NOMO-1 treated with DMSO at 0.1 percent for 48 hours (cell line): Measurements from ENCODE around the gene GPC5.
"Not testable (repeated sequence)": the region's sequence is repeated elsewhere in the genome, so short reads cannot be mapped to it uniquely, and the experiment has no call there.

Source experiments
- DNase-seq: peaks from one replicate; lab custom pipeline; 2025; ENCODE audit not compliant: unreplicated experiment; lab: John Stamatoyannopoulos, UW

The GPC5 gene

DNA sequence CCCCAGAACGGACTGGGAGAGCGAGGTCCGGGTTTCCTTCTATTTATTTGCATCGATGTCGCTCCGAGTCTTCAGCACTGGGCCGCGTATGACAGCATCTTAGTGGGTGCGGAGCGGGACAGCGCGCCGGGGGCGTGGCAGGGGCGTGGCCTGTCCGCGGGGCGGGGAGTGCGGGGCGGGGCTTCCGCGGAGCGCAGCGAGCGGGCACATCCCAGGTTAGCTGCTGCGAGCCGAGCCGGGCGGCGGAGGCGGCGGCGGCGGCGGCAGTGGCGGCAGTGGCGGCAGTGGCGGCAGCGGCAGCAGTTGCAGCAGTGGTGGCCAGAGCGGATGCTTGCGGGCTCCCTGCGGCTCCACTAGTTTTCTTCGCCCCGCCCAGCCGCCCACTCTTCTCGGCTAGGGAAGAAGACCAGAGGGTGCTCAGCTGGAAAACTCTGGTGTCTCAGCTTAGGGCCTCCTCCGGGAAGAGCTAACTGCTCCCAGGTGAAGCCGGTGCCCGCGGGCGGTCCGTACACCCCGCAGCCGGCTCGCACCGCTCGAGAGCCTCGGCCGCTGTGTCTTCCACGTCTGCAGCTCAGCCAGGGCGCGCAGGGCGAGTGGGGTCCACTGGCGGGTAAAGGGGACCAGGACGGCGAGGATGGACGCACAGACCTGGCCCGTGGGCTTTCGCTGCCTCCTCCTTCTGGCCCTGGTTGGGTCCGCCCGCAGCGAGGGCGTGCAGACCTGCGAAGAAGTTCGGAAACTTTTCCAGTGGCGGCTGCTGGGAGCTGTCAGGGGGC lies at the start of gene GPC5:
GPC5 (plus strand) TSS at position 209 of the 776 bp plus-strand sequence.
- DNase-seq, result peak; percentile 83

DNA sequence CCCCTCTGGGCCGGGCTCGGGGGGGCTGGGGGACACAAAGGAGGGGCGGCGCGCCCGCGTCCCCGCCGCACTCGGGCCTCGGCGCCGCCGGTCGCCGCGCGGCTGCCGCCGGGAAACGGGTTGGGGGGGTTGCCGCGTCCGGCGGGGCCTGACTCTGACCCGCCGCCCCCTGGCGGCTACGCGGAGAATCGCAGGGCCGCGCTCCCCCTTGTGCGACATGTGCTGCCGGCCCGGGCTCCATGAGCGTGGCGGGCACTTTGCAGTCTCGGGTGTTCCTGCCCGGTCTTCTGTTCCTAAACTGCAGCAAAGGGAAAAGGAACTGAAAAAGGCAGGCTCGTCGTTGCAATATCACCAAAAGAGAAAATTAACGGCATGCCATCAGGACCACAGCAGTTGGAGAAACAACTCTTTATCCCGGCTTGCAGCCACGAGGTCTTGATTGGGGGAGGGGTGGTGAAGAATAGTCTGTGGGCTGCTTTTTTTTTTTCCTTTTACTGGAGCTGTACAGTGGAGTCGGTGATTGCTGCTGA lies 49.5 kb upstream of the GPC5 start:
- DNase-seq, result peak; percentile 89

DNA sequence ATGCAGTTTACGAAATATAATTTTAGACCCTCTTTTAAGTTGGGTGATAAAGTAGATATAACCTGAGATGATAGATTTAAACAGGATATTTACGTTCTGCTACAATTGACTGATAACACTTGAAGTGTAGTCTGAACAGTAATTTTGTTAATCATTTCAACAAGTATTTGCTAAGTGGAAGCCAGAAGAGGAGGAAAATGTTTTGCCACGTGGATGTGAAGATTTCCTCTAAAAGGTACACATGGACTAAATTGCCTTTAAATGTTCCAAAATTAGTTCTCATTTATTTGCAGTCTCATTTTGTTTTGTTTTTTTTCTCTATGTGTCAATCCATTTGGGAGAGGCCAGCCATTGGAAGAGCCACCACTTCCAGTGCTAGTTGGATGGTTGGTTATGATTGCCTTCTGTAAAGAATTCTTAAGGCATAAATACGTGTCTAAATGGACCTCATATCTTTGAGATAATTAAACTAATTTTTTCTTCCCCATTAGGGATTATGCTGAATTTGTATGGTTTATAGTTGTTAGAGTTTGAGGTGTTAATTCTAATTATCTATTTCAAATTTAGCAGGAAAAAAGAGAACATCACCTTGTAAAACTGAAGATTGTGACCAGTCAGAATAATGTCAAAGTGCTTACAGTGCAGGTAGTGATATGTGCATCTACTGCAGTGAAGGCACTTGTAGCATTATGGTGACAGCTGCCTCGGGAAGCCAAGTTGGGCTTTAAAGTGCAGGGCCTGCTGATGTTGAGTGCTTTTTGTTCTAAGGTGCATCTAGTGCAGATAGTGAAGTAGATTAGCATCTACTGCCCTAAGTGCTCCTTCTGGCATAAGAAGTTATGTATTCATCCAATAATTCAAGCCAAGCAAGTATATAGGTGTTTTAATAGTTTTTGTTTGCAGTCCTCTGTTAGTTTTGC lies 48.2 kb upstream of the GPC5 start:
- DNase-seq, result no peak

DNA sequence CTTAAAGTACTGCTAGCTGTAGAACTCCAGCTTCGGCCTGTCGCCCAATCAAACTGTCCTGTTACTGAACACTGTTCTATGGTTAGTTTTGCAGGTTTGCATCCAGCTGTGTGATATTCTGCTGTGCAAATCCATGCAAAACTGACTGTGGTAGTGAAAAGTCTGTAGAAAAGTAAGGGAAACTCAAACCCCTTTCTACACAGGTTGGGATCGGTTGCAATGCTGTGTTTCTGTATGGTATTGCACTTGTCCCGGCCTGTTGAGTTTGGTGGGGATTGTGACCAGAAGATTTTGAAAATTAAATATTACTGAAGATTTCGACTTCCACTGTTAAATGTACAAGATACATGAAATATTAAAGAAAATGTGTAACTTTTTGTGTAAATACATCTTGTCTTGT lies 47.3 kb upstream of the GPC5 start:
- no peak for DNase-seq

DNA sequence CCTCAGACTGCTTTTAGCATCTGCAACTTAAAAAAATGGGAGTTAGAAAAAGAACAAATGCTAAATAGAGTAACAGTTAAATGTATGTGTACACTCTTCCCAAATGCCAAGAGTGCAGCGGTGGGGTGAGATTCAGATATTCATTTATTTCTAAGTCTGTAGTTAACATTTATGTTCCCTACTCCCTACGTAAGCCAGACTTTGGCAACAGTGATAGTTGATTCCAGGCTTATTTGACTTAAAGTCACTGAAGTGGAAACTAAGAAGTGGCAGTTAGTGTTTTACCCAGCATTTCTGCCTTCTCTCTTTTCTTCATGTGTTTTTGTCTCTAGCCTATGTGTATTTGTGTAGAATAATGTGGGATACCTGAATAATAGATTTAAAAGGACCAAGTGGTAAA lies 46.4 kb upstream of the GPC5 start:
- DNase-seq, result no peak

DNA sequence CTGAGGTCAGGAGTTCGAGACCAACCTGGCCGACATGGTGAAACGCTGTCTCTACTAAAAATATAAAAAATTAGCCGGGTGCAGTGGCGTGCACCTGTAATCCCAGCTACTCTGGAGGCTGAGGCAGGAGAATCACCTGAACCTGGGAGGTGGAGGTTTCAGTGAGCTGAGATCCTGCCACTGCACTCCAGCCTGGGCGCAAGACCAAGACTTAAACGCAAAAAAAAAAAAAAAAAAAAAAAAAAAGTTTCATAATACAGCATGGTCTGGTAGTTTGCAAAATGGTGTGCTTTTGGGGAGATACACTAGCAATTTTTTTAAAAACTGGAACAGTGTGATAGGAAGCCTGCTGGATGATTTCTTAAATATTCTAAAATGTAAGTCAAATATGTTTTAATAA lies 45.5 kb upstream of the GPC5 start:
- not testable (repeated sequence) for DNase-seq

DNA sequence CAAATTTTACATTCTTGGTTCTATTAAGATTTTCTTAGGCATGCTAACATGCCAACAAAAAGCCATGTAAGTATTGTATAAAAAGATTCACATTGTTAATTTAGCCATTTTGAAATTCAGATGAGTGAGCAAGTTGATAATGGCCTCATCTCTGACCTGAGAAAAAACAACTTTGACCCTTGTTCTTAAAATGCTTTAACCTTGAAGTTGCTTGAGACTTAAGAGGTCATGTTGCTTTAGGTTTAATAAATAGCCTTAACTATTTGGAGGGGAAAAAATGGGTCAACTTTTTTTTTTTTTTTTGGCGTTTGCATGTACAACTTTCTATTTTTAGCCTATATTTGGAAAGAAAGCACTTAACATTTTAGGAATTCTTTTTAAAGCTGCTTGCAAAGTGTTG lies 44.9 kb upstream of the GPC5 start:
- DNase-seq, result no peak

DNA sequence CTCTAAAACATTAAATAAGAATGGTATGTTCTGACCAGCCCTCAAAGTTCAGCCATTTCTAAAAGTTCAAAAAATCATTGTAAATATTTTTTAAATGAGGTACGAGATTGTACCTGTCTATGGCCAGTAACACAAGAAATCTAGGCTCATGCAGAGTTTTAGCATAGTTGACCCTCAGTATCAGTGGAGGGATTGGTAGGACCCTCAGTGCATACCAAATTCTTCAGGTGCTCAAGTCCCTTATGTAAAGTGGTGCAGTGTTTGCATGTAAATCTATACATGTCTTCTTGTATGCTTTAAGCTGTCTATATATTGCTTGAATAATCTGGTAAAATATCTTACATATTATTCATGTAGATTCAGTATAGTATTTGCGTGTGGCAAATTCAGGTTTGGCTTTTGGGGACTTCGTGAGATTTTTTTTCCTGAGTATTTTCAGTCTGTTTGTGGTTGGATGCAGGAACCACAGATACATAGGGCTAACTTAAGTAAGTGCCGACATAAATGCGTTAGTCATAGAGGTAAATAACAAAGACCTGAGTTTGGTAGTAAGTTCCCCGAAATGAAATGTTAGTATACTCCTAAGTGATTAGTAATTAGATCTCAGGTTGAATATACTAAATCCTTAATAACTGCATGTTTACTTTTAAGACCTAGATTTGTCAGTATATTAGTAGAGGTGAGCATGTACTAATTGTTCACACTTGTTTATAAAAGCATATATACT lies 43.2 kb upstream of the GPC5 start:
- DNase-seq, result no peak

DNA sequence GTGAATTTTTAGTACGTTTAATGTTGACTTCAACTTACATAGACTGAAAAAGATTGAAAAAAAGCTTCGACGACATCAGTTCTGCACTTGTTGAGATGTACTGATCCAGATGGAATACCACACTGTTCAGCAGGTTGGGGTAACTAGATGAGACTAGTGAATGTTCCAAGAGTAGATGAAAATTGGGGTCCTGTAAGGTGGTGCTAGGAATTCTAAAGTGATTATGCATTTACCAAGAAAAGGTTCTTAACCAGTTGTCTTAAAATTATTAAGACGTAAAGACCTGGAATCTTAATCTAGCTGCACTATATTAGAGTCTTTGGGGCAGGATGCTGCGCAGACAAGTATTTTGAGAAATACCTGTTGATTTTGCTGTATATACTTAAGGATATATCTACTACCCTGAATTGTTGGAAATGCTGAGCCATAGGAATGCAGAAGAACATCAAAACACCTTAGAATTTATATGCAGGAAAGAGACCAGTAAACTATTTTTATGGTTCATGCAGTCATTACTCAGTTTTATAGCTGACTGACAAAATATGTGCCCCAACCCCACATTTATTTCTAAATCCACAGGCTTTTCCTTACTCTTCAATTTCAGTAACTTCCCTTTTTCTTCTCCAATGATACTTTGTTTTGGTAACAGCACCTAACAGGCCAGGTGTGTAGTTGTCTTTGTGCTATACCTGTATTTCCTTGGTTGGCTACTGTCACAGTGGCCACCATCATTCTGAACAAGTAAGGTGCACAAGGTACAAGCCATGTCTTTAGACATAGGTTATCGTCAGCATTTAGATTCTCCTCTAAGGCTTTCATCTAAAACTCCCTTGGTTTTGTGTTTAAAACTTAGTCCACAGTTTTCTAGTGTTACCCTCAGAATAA lies 42.4 kb upstream of the GPC5 start:
- no peak for DNase-seq

DNA sequence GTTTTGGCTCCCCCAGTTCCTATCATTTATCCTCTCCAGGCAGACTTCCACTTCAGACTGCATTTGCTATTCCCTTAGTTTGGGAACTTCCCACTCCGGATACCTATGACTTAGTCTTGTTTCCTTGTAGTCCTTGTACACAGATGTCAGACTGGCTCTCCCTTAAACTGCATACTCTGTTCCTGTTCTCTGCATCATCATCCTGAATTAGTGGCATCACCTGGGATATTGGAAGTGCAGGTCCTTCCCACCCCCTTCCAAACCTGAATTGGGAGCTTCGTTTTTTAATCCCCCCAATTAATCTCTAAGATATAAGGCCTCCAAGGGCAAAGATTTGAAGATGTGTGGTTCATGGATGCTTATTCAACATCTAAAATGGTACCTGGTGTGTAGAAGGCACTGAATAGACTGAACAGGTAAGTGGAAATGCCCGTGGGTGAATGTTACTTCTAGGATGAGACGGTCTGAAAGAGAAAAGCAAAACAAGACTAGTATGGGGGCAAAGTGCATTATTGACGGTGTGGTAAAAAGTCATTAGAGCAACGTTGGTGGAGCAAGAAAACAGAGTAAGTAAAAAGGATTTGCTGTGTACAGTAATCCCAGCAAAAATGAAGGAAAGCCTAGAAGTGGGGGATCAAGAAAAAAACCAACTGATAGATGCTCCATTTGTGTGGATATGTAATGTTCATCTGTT lies 41.4 kb upstream of the GPC5 start:
- no peak for DNase-seq

DNA sequence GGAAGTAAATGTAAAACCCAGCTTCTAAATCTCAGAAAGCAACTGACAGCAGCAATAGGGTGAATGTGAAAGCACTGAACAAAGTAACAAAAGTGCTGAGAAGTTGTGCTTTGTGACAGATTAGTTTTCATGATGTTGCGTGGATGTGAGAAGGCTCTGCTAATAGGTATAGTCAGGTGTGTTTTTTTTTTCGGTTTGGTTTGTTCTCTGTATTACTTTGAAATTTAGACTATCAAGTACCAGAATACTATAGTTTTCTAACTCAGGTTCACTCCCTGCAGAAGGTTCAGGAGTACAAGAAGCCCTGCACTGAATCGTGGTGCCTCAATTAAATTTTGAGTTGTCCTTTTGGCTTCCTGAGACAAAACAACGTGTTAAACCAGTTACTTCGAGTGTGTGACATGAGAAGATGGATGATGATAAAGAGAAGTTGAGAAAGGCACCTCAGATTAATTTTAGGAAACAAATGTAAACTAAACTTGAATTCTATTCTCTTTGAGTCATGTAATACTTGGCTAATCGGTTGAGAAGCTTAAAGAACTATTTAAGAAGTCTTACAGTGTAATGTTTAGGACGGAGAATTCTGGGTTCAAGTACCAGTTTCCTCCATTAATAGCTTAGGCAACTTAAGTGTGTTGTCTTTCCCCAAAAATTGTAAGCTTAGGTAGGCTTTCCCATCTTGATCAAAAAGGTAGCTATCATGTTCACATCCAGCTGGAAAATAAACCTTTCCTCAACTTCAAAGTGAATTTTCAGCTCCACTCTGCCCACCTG lies 40.6 kb upstream of the GPC5 start:
- no peak for DNase-seq

DNA sequence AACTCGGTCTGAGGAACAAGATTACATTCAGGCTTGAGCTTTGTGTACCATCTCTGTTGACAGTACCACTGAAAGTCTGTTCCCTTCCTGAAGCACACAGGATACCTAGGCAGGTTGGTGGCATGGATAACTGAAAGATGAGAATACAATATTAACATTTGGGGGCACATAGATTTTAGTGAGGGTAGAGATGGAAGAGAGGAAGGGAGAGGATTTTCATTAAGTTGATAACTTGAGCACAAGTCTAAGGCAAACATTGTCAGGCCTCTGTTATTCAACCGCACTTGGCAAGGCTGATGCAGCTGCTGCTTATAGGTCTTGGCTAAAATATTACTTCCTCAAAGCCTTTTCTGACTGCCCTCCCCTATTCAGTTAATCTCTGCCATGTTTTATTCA lies 40.0 kb upstream of the GPC5 start:
- peak; percentile 71 for DNase-seq

DNA sequence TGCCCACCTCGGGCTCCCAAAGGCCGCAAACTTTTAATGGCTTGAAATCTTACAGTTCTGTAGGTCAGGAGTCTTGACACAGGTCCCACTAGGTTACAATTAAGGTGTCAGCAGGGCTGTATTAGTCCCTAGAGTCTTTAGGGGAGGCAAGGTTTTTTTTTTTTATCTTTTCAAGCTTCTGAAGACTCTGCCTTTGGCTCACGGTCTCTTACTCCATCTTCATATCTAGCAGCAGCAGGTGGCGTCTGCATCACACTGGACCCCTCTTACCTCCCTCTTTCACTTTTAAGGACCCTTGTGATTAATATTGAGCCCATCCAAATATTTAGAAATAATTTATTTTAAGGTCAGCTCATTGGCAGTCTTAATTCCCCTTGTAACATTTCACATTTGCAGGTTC lies 39.3 kb upstream of the GPC5 start:
- no peak for DNase-seq

DNA sequence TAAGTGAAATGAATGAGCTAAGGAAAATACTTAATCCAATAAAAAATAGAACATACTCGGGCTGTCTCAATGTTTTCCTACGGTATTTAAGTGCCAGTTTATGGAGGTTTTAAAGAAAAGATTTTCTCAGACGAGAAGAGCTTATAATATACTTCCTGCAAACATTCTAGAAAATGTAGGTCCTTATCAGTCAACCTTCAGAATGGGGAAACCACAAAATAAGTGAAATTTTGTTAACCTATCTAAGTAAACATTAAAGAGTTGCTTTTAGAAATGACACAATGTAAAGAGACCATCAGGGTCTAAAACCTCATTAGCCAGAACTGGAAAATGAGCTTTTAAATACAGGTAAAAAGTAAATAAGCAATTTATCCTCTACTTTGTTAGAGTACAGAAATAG lies 38.8 kb upstream of the GPC5 start:
- DNase-seq, result no peak

DNA sequence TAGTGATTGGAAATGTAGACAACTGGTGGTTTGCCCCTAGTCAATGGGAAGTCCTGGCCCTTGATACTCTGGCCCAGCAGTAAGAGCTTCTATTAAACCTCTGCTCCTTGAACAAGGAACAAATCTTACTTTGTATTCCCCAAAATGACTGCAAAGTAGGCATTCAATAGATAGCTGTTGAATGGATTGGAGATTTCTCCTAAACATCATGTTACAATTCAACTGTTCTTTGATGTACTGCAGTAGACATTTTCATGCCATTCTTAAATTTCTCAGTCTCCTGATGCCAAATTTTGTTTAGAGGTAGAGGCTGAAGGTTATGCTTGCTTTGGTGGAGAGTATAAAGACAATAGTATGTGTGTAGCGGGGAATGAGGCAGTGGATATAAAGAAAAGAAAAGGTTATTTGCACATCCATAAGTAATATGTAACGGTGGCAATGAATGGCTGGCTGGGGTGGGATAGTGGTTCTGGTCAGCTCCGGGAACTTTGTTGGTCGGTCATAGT lies 38.1 kb upstream of the GPC5 start:
- no peak for DNase-seq

DNA sequence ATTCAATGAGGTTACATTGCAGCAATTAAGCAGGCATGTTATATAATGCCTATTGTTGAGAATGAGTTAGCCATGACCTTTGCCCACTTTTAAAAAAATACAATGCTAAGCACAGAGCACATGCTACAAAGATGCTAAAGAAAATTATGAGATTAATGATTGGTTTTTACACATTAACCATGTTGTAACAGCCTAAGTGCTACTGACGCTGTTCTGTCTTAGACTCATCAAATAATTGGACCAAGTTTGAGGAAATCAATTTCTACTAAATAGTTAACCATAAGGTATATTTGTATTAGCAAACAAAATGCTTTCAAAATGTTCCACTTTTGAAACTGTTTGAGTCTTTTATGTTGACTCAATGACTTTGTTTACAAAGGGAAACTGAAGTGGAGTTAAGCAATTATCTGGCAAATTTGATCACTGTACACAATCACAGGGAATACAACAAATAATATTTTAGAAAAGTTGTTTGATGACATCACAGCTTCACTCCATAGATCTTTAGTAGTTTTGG lies 36.6 kb upstream of the GPC5 start:
- no peak for DNase-seq

DNA sequence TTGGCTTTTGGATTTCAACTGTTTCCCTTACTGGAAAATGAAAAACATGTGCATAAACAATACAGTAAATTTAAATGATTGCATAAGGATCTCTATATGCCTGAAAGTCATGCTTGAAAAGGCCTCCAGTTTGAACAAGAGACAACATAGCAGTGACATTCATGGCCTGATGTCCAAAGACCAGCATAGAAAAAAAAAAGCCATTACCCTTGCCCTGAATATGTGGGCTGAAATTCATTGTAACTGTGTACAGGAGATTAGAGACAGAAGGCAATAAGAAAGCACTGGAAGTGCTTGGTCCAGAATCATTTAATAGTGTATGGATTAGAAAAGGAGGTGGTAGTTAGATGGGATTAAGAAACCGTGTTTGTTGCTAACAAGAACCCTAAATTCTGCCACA lies 35.5 kb upstream of the GPC5 start:
- DNase-seq, result no peak

DNA sequence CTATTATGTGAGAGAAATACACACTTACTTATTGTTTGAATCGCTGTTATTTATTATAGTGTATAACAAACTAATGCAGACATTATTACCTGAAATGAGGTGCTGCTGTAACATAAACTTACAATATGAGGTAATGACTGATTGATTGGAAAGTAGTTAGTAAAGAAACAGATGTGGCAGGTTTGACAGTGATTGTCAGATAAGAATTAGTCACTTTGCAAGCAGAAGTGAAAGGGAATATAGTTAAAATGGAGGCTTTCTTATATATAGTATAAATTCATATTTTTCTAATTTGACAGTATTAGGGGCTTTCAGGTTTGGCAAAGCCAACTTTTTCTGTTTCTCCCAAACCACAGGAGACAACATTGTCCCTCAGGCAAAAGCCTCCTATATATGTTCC lies 30.3 kb upstream of the GPC5 start:
- DNase-seq, result no peak
